OCI-LY3 (cell line): ENCODE data around the gene PEX13.

Source experiments
- H2AFZ ChIP-seq: fragments of 200-600, 300-600 bp; shearing (Covaris generic); 2 replicates; pipeline ENCODE4 v1.6.0; 2014; ENCODE audit warnings: antibody characterized with exemption, low read depth, low read length
- H3K27ac ChIP-seq: fragments of 200-600, 300-600 bp; sonication (generic); 2 replicates; pipeline ENCODE4 v1.5.1; 2014; ENCODE audit warnings: mild to moderate bottlenecking, low read length, moderate library complexity, mixed read lengths
- H3K27me3 ChIP-seq: fragments of 200-600, 300-600 bp; sonication (generic); 2 replicates; pipeline ENCODE4 v1.6.1; 2014; ENCODE audit warnings: low read depth, low read length, mixed read lengths
- H3K36me3 ChIP-seq: fragments of 200-600, 300-600 bp; sonication (generic); replicated peaks from 2 replicates; pipeline ENCODE3; 2014; ENCODE audit warnings: low read depth, low read length, mixed read lengths
- H3K4me1 ChIP-seq: fragments of 300-600, 200-600 bp; sonication (generic); 2 replicates; pipeline ENCODE4 v1.6.1; 2014; ENCODE audit warnings: low read length, mixed read lengths
- H3K4me2 ChIP-seq: fragments of 200-600, 300-600 bp; sonication (generic); 2 replicates; pipeline ENCODE4 v1.6.1; 2014; ENCODE audit warnings: low read length, mixed read lengths
- H3K4me3 ChIP-seq: fragments of 300-600, 200-600 bp; sonication (generic); 2 replicates; pipeline ENCODE4 v1.5.1; 2014; ENCODE audit warnings: antibody characterized with exemption, mild to moderate bottlenecking, low read length, moderate library complexity
- H3K79me2 ChIP-seq: fragments of 300-600, 200-600 bp; shearing (Covaris generic); 2 replicates; pipeline ENCODE4 v1.6.1; 2014; ENCODE audit warnings: mild to moderate bottlenecking, low read length, mixed read lengths
- H3K9ac ChIP-seq: fragments of 300-600, 200-600 bp; shearing (Covaris generic); 2 replicates; pipeline ENCODE4 v1.6.0; 2014; ENCODE audit warnings: mild to moderate bottlenecking, low read length, moderate library complexity
- H3K9me3 ChIP-seq: fragments of 200-600, 300-600 bp; shearing (Covaris generic); 2 replicates; pipeline ENCODE4 v1.6.1; 2014; ENCODE audit warnings: low read length, mixed read lengths; ENCODE audit not compliant: insufficient read depth
- H4K20me1 ChIP-seq: fragments of 200-600, 300-600 bp; sonication (generic); 2 replicates; pipeline ENCODE4 v1.6.1; 2016; ENCODE audit warnings: low read length, mixed read lengths; ENCODE audit not compliant: insufficient read depth
- CTCF ChIP-seq: fragments of 200-600, 300-600 bp; sonication (generic); IDR thresholded peaks from 2 replicates; pipeline ENCODE4 v1.5.1; 2014; ENCODE audit warnings: antibody characterized with exemption, low read length, low read depth
- EZH2phosphoT487 ChIP-seq: fragments of 200-600 bp; shearing (Covaris generic); IDR thresholded peaks from 2 replicates; pipeline ENCODE4 v1.6.1; 2018; ENCODE audit warnings: antibody characterized with exemption, mixed run types, low read depth

The PEX13 gene

GRCh38 chr2:61085883-61086282, 68.4 kb downstream of the PEX13 start:
- no peak overlapping the region for H3K27ac ChIP-seq
- H3K9me3 ChIP-seq, result no peaks in the 10 kb centered on the region
- H3K36me3 ChIP-seq, result no peaks in the 10 kb centered on the region
- H4K20me1 ChIP-seq, result no peaks in the 10 kb centered on the region
- H3K9ac ChIP-seq, result no peak overlapping the region
- H3K4me3 ChIP-seq, result no peak overlapping the region
- H3K4me1 ChIP-seq, result no peaks in the 10 kb centered on the region
- no peaks in the 10 kb centered on the region for H3K27me3 ChIP-seq
- H3K79me2 ChIP-seq, result no peaks in the 10 kb centered on the region
- H2AFZ ChIP-seq, result no peak overlapping the region
- H3K4me2 ChIP-seq, result no peak overlapping the region
- TF ChIP-seq CTCF (no peak), EZH2phosphoT487 (no peak)

GRCh38 chr2:61089797-61090196, 72.3 kb downstream of the PEX13 start:
- H3K9me3 ChIP-seq, result no peaks in the 10 kb centered on the region
- no peaks in the 10 kb centered on the region for H3K4me1 ChIP-seq
- H3K79me2 ChIP-seq, result no peaks in the 10 kb centered on the region
- TF ChIP-seq EZH2phosphoT487 (no peak), CTCF (no peak)
- no peaks in the 10 kb centered on the region for H4K20me1 ChIP-seq
- no peaks in the 10 kb centered on the region for H3K36me3 ChIP-seq
- H3K27me3 ChIP-seq, result no peaks in the 10 kb centered on the region
- no peak overlapping the region for H3K4me3 ChIP-seq
- no peak overlapping the region for H3K9ac ChIP-seq
- H2AFZ ChIP-seq, result no peak overlapping the region
- H3K27ac ChIP-seq, result no peak overlapping the region
- no peak overlapping the region for H3K4me2 ChIP-seq

- H3K4me2 ChIP-seq, result no peak overlapping the region
- H3K4me1 ChIP-seq, result no peaks in the 10 kb centered on the region
- no peaks in the 10 kb centered on the region for H4K20me1 ChIP-seq
- no peak overlapping the region for H2AFZ ChIP-seq
- TF ChIP-seq CTCF, result no peak
- no peak for TF ChIP-seq EZH2phosphoT487
- no peaks in the 10 kb centered on the region for H3K9me3 ChIP-seq
- H3K4me3 ChIP-seq, result no peak overlapping the region
- H3K36me3 ChIP-seq, result no peaks in the 10 kb centered on the region
- H3K79me2 ChIP-seq, result no peaks in the 10 kb centered on the region
- H3K9ac ChIP-seq, result no peak overlapping the region
- H3K27me3 ChIP-seq, result no peaks in the 10 kb centered on the region
- no peak overlapping the region for H3K27ac ChIP-seq
Measured at GRCh38 chr2:61090386-61090921, 72.9 kb downstream of the PEX13 start.

- TF ChIP-seq CTCF (no peak), EZH2phosphoT487 (no peak)
- Histone ChIP-seq H3K36me3 (no peaks in the 10 kb centered on the region), H3K79me2 (no peaks in the 10 kb centered on the region), H4K20me1 (no peaks in the 10 kb centered on the region), H3K9ac (no peak overlapping the region), H2AFZ (no peak overlapping the region), H3K27me3 (no peaks in the 10 kb centered on the region), H3K4me2 (no peak overlapping the region), H3K4me1 (no peaks in the 10 kb centered on the region), H3K27ac (no peak overlapping the region), H3K4me3 (no peak overlapping the region), H3K9me3 (no peaks in the 10 kb centered on the region)
Measured at GRCh38 chr2:61091485-61091884, 74.0 kb downstream of the PEX13 start.
